DMS53 treated with DMSO at 0.1 percent for 48 hours (cell line): ENCODE results near the gene CPEB3.

Experiments
- DNase-seq: peaks from one replicate; lab custom pipeline; 2025; ENCODE audit not compliant: unreplicated experiment; lab: John Stamatoyannopoulos, UW

CPEB3 gene

GRCh38 chr10:92110039-92110794, 180.7 kb downstream of the CPEB3 start:
- DNase-seq, result no peak

- DNase-seq, result no peak
Measured at GRCh38 chr10:92108747-92109146, 182.1 kb downstream of the CPEB3 start.

GRCh38 chr10:92108120-92108519, 182.8 kb downstream of the CPEB3 start:
- no peak for DNase-seq

- DNase-seq, result no peak
Measured at GRCh38 chr10:92103376-92104090, 187.3 kb downstream of the CPEB3 start.

- no peak for DNase-seq
Measured at GRCh38 chr10:92102601-92103213, 188.2 kb downstream of the CPEB3 start.

GRCh38 chr10:92094960-92095359, 195.9 kb downstream of the CPEB3 start:
- no peak for DNase-seq

- no peak for DNase-seq
Measured at GRCh38 chr10:92091965-92092364, 198.9 kb downstream of the CPEB3 start.

GRCh38 chr10:92087750-92088395, 203.0 kb downstream of the CPEB3 start:
- DNase-seq, result peak; percentile 87

- no peak for DNase-seq
Measured at GRCh38 chr10:92082583-92083280, 208.1 kb downstream of the CPEB3 start.

- no peak for DNase-seq
Measured at GRCh38 chr10:92081641-92082040, 209.2 kb downstream of the CPEB3 start.

- no peak for DNase-seq
Measured at GRCh38 chr10:92080244-92080643, 210.6 kb downstream of the CPEB3 start.

GRCh38 chr10:92079003-92079402, 211.9 kb downstream of the CPEB3 start:
- DNase-seq, result no peak

GRCh38 chr10:92076722-92077121, 214.2 kb downstream of the CPEB3 start:
- DNase-seq, result no peak

GRCh38 chr10:92075829-92076228, 215.0 kb downstream of the CPEB3 start:
- no peak for DNase-seq

- DNase-seq, result no peak
Measured at GRCh38 chr10:92074126-92074887, 216.6 kb downstream of the CPEB3 start.

GRCh38 chr10:92068900-92069299, 222.0 kb downstream of the CPEB3 start:
- no peak for DNase-seq

GRCh38 chr10:92066386-92066785, 224.5 kb downstream of the CPEB3 start:
- DNase-seq, result no peak

GRCh38 chr10:92064506-92064905, 226.4 kb downstream of the CPEB3 start:
- no peak for DNase-seq

- DNase-seq, result no peak
Measured at GRCh38 chr10:92062273-92062672, 228.6 kb downstream of the CPEB3 start.

- no peak for DNase-seq
Measured at GRCh38 chr10:92054807-92055206, 236.1 kb downstream of the CPEB3 start.
